Fibroblast of the aortic adventitia (primary cell): ENCODE data around the gene SPARCL1. TPM values are rescaled to one million over a fixed set of nuclear protein-coding genes. Genes with fewer than 3 reads are reported as not detected.

Experiments used
- DNase-seq: peaks from one replicate; pipeline ENCODE4 v3.0.0-alpha.2; 2010; ENCODE audit warnings: low read depth
- H3K4me3 ChIP-seq: 2 replicates; pipeline ENCODE4 v1.5.1; 2011; ENCODE audit warnings: low read depth, mild to moderate bottlenecking, control low read depth, low read length, moderate library complexity
- CTCF ChIP-seq: IDR thresholded peaks from 2 replicates; pipeline ENCODE4 v1.5.1; 2011; ENCODE audit warnings: mild to moderate bottlenecking, low read length, control low read depth, inconsistent platforms; ENCODE audit not compliant: insufficient read depth
- total RNA-seq: library from RNA; depleted of rRNA; stranded (reverse); fragments of >200 nt; gene quantifications from 2 replicates; pipeline ENCODE4 v1.2.3, GENCODE V29; 2012; ENCODE audit warnings: low replicate concordance

Gene SPARCL1
- total RNA-seq, 1 donor: not detected

GRCh38 chr4:87541956-87542709 lies 13.0 kb upstream of the SPARCL1 start:
- TF ChIP-seq CTCF: no peak
- H3K4me3 ChIP-seq: no peak overlapping the region
- no peak for DNase-seq

- DNase-seq: no peak
- H3K4me3 ChIP-seq: no peak overlapping the region
- TF ChIP-seq CTCF: no peak
Measured at GRCh38 chr4:87541521-87541920, 12.3 kb upstream of the SPARCL1 start.

GRCh38 chr4:87540146-87541058 lies 11.2 kb upstream of the SPARCL1 start:
- H3K4me3 ChIP-seq: no peak overlapping the region
- no peak for TF ChIP-seq CTCF
- DNase-seq: peak; percentile 94

GRCh38 chr4:87532907-87533306 lies 3.7 kb upstream of the SPARCL1 start:
- TF ChIP-seq CTCF: no peak
- no peak overlapping the region for H3K4me3 ChIP-seq
- DNase-seq: no peak

- no peak for TF ChIP-seq CTCF
Measured at GRCh38 chr4:87532109-87532508, 2.9 kb upstream of the SPARCL1 start.

GRCh38 chr4:87531621-87532020 lies 2.4 kb upstream of the SPARCL1 start:
- H3K4me3 ChIP-seq: no peak overlapping the region
- DNase-seq: no peak
- TF ChIP-seq CTCF: no peak

More at GRCh38 chr4:87532109-87532508, 2.9 kb upstream of the SPARCL1 start:
- H3K4me3 ChIP-seq: no peak overlapping the region
- DNase-seq: no peak
